Superior temporal gyrus (tissue), 1 donor: ENCODE measurements around the gene GRM2.
"Not testable (repeated sequence)": the region's sequence is repeated elsewhere in the genome, so short reads cannot be mapped to it uniquely, and the experiment has no call there.

Experiments
- DNase-seq: peaks from one replicate; pipeline ENCODE4 v3.0.0-alpha.2; 2016; ENCODE audit errors: extremely low spot score

GRM2 gene

GRCh38 chr3:51722362-51722761 is 15.5 kb downstream of the GRM2 start:
- no peak for DNase-seq

GRCh38 chr3:51727500-51727899 is 20.6 kb downstream of the GRM2 start:
- DNase-seq: no peak

- no peak for DNase-seq
Measured at GRCh38 chr3:51729042-51729633, 22.3 kb downstream of the GRM2 start.

- no peak for DNase-seq
Measured at GRCh38 chr3:51733859-51734571, 27.1 kb downstream of the GRM2 start.

- no peak for DNase-seq
Measured at GRCh38 chr3:51734572-51734907, 27.7 kb downstream of the GRM2 start.

GRCh38 chr3:51735039-51735438 is 28.2 kb downstream of the GRM2 start:
- no peak for DNase-seq

- no peak for DNase-seq
Measured at GRCh38 chr3:51735950-51736349, 29.1 kb downstream of the GRM2 start.

GRCh38 chr3:51739110-51739509 is 32.2 kb downstream of the GRM2 start:
- no peak for DNase-seq

- DNase-seq: not testable (repeated sequence)
Measured at GRCh38 chr3:51742320-51742719, 35.5 kb downstream of the GRM2 start.

GRCh38 chr3:51742978-51743377 is 36.1 kb downstream of the GRM2 start:
- DNase-seq: not testable (repeated sequence)

GRCh38 chr3:51747840-51748239 is 41.0 kb downstream of the GRM2 start:
- no peak for DNase-seq

- no peak for DNase-seq
Measured at GRCh38 chr3:51748327-51748726, 41.5 kb downstream of the GRM2 start.

- DNase-seq: no peak
Measured at GRCh38 chr3:51750878-51751277, 44.0 kb downstream of the GRM2 start.

- no peak for DNase-seq
Measured at GRCh38 chr3:51751287-51751686, 44.4 kb downstream of the GRM2 start.

GRCh38 chr3:51753763-51754750 is 47.2 kb downstream of the GRM2 start:
- DNase-seq: not testable (repeated sequence)

- DNase-seq: no peak
Measured at GRCh38 chr3:51759203-51759602, 52.3 kb downstream of the GRM2 start.
